DOHH2 (cell line): Measurements from ENCODE around the gene PARP8.
"Not testable (repeated sequence)": the region's sequence is repeated elsewhere in the genome, so short reads cannot be mapped to it uniquely, and the experiment has no call there.

Experiments used
- EZH2phosphoT487 ChIP-seq: fragments of 200-600 bp; sonication (generic); IDR thresholded peaks from 2 replicates; pipeline ENCODE4 v1.6.1; 2017; ENCODE audit warnings: borderline replicate concordance, mild to moderate bottlenecking, antibody characterized with exemption, low read length, moderate library complexity, mixed read lengths
- TF ChIP-seq, protein P1 (sequence below): fragments of 200-600 bp; sonication (generic); IDR thresholded peaks from one replicate; pipeline ENCODE4 v1.5.1; 2014; ENCODE audit warnings: antibody characterized with exemption, mild to moderate bottlenecking, low read depth, low read length; ENCODE audit not compliant: poor library complexity, severe bottlenecking

DNA sequence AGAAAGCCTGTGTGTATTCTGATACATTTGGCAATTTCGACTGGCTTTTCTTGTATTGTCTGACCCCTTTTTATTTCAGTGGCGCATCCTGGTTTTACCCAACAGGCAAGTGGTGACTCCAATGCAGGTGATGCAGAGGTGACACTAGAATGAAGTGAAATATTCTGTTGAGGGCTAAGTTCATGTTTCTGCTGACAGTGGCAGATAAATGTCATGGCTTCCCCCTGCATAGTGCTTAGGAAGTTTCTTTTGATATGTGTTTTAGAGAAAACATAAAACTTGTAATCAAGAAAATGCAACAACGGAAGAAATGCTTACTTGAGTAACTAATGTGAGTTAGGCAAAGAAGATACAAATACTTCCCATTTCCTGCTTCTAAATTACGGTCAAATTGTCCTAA is 13.1 kb downstream of the PARP8 start:
- TF ChIP-seq, protein P1, sequence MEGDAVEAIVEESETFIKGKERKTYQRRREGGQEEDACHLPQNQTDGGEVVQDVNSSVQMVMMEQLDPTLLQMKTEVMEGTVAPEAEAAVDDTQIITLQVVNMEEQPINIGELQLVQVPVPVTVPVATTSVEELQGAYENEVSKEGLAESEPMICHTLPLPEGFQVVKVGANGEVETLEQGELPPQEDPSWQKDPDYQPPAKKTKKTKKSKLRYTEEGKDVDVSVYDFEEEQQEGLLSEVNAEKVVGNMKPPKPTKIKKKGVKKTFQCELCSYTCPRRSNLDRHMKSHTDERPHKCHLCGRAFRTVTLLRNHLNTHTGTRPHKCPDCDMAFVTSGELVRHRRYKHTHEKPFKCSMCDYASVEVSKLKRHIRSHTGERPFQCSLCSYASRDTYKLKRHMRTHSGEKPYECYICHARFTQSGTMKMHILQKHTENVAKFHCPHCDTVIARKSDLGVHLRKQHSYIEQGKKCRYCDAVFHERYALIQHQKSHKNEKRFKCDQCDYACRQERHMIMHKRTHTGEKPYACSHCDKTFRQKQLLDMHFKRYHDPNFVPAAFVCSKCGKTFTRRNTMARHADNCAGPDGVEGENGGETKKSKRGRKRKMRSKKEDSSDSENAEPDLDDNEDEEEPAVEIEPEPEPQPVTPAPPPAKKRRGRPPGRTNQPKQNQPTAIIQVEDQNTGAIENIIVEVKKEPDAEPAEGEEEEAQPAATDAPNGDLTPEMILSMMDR = not testable (repeated sequence)
- not testable (repeated sequence) for TF ChIP-seq EZH2phosphoT487
